SK-N-SH (cell line): Measurements from ENCODE around the gene ABRACL. TPM values are rescaled to one million over a fixed set of nuclear protein-coding genes. Genes with fewer than 3 reads are reported as not detected.

Experiments
- CTCF ChIA-PET: fragments of 300-600, 350-600 bp; formaldehyde crosslinking; extraction: SDS; loops from one replicate; lab custom pipeline; 2021; lab: Yijun Ruan, JAX
- POLR2A ChIA-PET: fragments of 350-600 bp; sonication (Branson Sonifier 250); formaldehyde crosslinking; extraction: SDS; loops from one replicate; lab custom pipeline; 2020; ENCODE audit warnings: antibody characterized with exemption, inconsistent platforms; lab: Yijun Ruan, JAX
- DNase-seq: peaks from one replicate; pipeline ENCODE4 v3.0.0; 2012
- H2AFZ ChIP-seq: fragments of 200-600 bp; sonication (generic); 2 replicates; pipeline ENCODE4 v1.8.1; 2016; ENCODE audit warnings: antibody characterized with exemption, mild to moderate bottlenecking, low read depth
- H3F3A ChIP-seq: fragments of 200-600 bp; sonication (generic); replicated peaks from 2 replicates; pipeline ENCODE3; 2016; ENCODE audit warnings: antibody characterized with exemption, mild to moderate bottlenecking; ENCODE audit not compliant: insufficient read depth
- H3K27ac ChIP-seq, 2 experiments: fragments of 200-500 bp in 1 of 2; fragments of 200-600 bp in 1 of 2; sonication (Bioruptor generic) in 1 of 2; sonication (generic), shearing (Covaris generic) in 1 of 2; 2 replicates each; pipeline versions ENCODE4 v1.5.1 to v1.6.1; 2014 to 2016; ENCODE audit warnings: low read depth in 2 of 2, inconsistent platforms in 1 of 2, low read length in 1 of 2, mild to moderate bottlenecking in 1 of 2, mixed read lengths in 1 of 2
- H3K27me3 ChIP-seq: fragments of 200-600 bp; sonication (generic), shearing (Covaris generic); 2 replicates; pipeline ENCODE4 v1.6.1; 2016; ENCODE audit warnings: mixed run types; ENCODE audit not compliant: insufficient read depth
- H3K36me3 ChIP-seq, 2 experiments: fragments of 200-500 bp in 1 of 2; fragments of 200-600 bp in 1 of 2; sonication (Bioruptor generic) in 1 of 2; sonication (generic) in 1 of 2; replicated peaks in 1 of 2; 2 replicates each; pipeline versions ENCODE3 to v1.5.1; 2014 to 2016; ENCODE audit warnings: low read length in 1 of 2, mild to moderate bottlenecking in 1 of 2; ENCODE audit not compliant: insufficient read depth in 2 of 2, control insufficient read depth in 1 of 2
- H3K4me1 ChIP-seq, 2 experiments: fragments of 200-500 bp in 1 of 2; fragments of 200-600 bp in 1 of 2; sonication (Bioruptor generic) in 1 of 2; sonication (generic), shearing (Covaris generic) in 1 of 2; 2 replicates each; pipeline versions ENCODE4 v1.5.1 to v1.6.1; 2014 to 2016; ENCODE audit warnings: low read depth in 1 of 2, low read length in 1 of 2, mixed run types in 1 of 2; ENCODE audit not compliant: insufficient read depth in 2 of 2, control insufficient read depth in 1 of 2
- H3K4me2 ChIP-seq: fragments of 200-600 bp; sonication (generic), shearing (Covaris generic); 2 replicates; pipeline ENCODE4 v1.6.1; 2017; ENCODE audit warnings: mixed run types
- H3K4me3 ChIP-seq, 2 experiments: fragments of 200-500 bp in 1 of 2; fragments of 200-600 bp in 1 of 2; sonication (Bioruptor generic) in 1 of 2; sonication (generic), shearing (Covaris generic) in 1 of 2; 2 replicates each; pipeline versions ENCODE4 v1.5.1 to v1.8.1; 2014 to 2016; ENCODE audit warnings: low read depth in 2 of 2, inconsistent platforms in 1 of 2, low read length in 1 of 2, mild to moderate bottlenecking in 1 of 2, mixed read lengths in 1 of 2, moderate library complexity in 1 of 2
- H3K79me2 ChIP-seq: fragments of 200-600 bp; sonication (generic); 2 replicates; pipeline ENCODE4 v1.8.1; 2017; ENCODE audit warnings: mild to moderate bottlenecking; ENCODE audit not compliant: insufficient read depth
- H3K9ac ChIP-seq: fragments of 200-600 bp; sonication (generic); 2 replicates; pipeline ENCODE4 v1.6.1; 2017; ENCODE audit warnings: mixed run types
- H3K9me2 ChIP-seq: fragments of 200-600 bp; sonication (generic); 2 replicates; pipeline ENCODE4 v1.6.1; 2017; ENCODE audit warnings: mixed run types
- H3K9me3 ChIP-seq: fragments of 200-600 bp; sonication (generic); 2 replicates; pipeline ENCODE4 v1.6.1; 2017; ENCODE audit warnings: mixed run types, mild to moderate bottlenecking, moderate library complexity
- H4K20me1 ChIP-seq: fragments of 200-600 bp; sonication (generic); 2 replicates; pipeline ENCODE4 v1.6.1; 2017; ENCODE audit warnings: mild to moderate bottlenecking, mixed run types; ENCODE audit not compliant: insufficient read depth
- ELF1 ChIP-seq: IDR thresholded peaks from 2 replicates; pipeline ENCODE4 v1.4.0; 2012
- EZH2phosphoT487 ChIP-seq: fragments of 200-600 bp; sonication (generic); IDR thresholded peaks from 2 replicates; pipeline ENCODE4 v1.6.1; 2017; ENCODE audit warnings: low read depth, mixed run types, mild to moderate bottlenecking, antibody characterized with exemption, moderate library complexity, borderline replicate concordance
- GABPA ChIP-seq: IDR thresholded peaks from 2 replicates; pipeline ENCODE4 v1.4.0; 2012; ENCODE audit warnings: low read depth, mild to moderate bottlenecking
- MXI1 ChIP-seq: IDR thresholded peaks from 2 replicates; pipeline ENCODE4 v1.6.1; 2012; ENCODE audit warnings: mild to moderate bottlenecking, low read depth, low read length, improper control_type of control experiment
- NFIC ChIP-seq: IDR thresholded peaks from 2 replicates; pipeline ENCODE4 v1.4.0; 2012; ENCODE audit warnings: borderline replicate concordance
- POLR2AphosphoS5 ChIP-seq: IDR thresholded peaks from 2 replicates; pipeline ENCODE4 v1.6.1; 2012; ENCODE audit warnings: low read depth, low read length
- RXRA ChIP-seq: IDR thresholded peaks from 2 replicates; pipeline ENCODE4 v1.4.0; 2012; ENCODE audit warnings: low read depth, mild to moderate bottlenecking, borderline replicate concordance
- TCF12 ChIP-seq: IDR thresholded peaks from 2 replicates; pipeline ENCODE4 v1.4.0; 2012
- TEAD4 ChIP-seq: IDR thresholded peaks from 2 replicates; pipeline ENCODE4 v1.4.0; 2012; ENCODE audit warnings: mild to moderate bottlenecking, borderline replicate concordance; ENCODE audit not compliant: insufficient read depth
- WGBS: methylation state at CpG from one replicate; pipeline ENCODE4 v1.1.6; 2017; ENCODE audit warnings: low lambda C conversion rate; 5-methylcytosine and 5-hydroxymethylcytosine counted together
- polyA plus RNA-seq, 3 experiments: library from polyadenylated mRNA; depleted of rRNA; stranded (reverse); fragments of >200 nt; gene quantifications; 2 replicates each; pipeline ENCODE4 v1.2.3, GENCODE V29; 2012
- TF ChIP-seq, protein P1 (sequence below): IDR thresholded peaks from 2 replicates; pipeline ENCODE4; 2012
- TF ChIP-seq, protein P2 (sequence below): IDR thresholded peaks from 2 replicates; pipeline ENCODE4 v1.4.0; 2012; ENCODE audit warnings: low read depth, borderline replicate concordance
- TF ChIP-seq, protein P3 (sequence below): fragments of 150-350 bp; IDR thresholded peaks from 2 replicates; pipeline ENCODE4 v1.6.1; 2016; ENCODE audit warnings: mild to moderate bottlenecking, low read depth, low read length

ABRACL gene
- polyA plus RNA-seq, 1 of the 3 experiments (the other 2 are of a cell fraction): 22.9 TPM

DNA sequence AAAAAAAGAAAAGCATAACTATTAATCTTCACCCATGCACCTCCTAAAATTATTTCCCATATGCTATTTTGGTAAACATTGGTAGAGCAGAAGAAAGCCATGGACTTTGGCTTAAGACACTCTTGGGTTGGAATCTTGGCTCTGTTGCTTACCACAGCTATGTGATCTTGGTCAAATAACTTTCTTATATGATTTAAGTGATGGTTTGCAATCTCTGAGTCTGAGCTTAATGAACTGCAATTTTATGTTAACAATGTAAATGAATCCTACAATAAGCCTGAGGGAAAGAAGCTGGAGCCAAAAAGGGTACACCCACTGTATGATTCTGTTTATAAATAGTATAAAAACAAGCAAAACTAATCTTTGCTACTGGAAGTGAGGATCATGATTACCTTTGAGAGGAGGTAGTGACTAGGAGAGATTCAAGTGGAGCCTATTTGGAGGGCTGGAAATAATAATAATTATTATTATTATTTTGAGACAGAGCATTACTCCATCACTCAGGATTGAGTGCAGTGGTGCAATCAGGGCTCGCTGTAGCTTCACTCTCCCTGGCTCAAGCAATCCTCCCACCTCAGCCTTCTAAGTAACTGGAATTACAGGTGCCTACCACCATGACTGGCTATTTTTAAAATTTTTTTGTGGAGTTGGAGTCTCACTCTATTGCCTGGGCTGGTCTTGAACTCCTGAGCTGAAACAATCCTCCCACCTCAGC, 34.5 kb downstream of the ABRACL start:
- DNase-seq: no peak
- no peaks in the 10 kb centered on the region for H4K20me1 ChIP-seq
- no peaks in the 10 kb centered on the region; the same call in 1 of the 2 replicates for H3K27me3 ChIP-seq
- H3K36me3 ChIP-seq: no peaks in the 10 kb centered on the region
- no peak overlapping the region for H3K4me3 ChIP-seq
- ChIA-PET CTCF (no interaction called here), POLR2A (no interaction called here)
- peaks cover 3% of the 10 kb centered on the region for H3F3A ChIP-seq
- TF ChIP-seq, protein P1, sequence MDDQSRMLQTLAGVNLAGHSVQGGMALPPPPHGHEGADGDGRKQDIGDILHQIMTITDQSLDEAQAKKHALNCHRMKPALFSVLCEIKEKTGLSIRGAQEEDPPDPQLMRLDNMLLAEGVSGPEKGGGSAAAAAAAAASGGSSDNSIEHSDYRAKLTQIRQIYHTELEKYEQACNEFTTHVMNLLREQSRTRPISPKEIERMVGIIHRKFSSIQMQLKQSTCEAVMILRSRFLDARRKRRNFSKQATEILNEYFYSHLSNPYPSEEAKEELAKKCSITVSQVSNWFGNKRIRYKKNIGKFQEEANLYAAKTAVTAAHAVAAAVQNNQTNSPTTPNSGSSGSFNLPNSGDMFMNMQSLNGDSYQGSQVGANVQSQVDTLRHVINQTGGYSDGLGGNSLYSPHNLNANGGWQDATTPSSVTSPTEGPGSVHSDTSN: no peak
- TF ChIP-seq, protein P2, sequence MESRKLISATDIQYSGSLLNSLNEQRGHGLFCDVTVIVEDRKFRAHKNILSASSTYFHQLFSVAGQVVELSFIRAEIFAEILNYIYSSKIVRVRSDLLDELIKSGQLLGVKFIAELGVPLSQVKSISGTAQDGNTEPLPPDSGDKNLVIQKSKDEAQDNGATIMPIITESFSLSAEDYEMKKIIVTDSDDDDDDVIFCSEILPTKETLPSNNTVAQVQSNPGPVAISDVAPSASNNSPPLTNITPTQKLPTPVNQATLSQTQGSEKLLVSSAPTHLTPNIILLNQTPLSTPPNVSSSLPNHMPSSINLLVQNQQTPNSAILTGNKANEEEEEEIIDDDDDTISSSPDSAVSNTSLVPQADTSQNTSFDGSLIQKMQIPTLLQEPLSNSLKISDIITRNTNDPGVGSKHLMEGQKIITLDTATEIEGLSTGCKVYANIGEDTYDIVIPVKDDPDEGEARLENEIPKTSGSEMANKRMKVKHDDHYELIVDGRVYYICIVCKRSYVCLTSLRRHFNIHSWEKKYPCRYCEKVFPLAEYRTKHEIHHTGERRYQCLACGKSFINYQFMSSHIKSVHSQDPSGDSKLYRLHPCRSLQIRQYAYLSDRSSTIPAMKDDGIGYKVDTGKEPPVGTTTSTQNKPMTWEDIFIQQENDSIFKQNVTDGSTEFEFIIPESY: no peak
- TF ChIP-seq ELF1 (no peak), TEAD4 (no peak), EZH2phosphoT487 (no peak), TCF12 (no peak), GABPA (no peak), RXRA (no peak), POLR2AphosphoS5 (no peak), NFIC (no peak), MXI1 (no peak)
- TF ChIP-seq, protein P3, sequence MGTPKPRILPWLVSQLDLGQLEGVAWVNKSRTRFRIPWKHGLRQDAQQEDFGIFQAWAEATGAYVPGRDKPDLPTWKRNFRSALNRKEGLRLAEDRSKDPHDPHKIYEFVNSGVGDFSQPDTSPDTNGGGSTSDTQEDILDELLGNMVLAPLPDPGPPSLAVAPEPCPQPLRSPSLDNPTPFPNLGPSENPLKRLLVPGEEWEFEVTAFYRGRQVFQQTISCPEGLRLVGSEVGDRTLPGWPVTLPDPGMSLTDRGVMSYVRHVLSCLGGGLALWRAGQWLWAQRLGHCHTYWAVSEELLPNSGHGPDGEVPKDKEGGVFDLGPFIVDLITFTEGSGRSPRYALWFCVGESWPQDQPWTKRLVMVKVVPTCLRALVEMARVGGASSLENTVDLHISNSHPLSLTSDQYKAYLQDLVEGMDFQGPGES: no peak
- no peak overlapping the region for H3K9ac ChIP-seq
- no peaks in the 10 kb centered on the region for H3K9me2 ChIP-seq
- H2AFZ ChIP-seq: no peak overlapping the region
- 7% methylated on average over 1 of the region's 1 CpG for WGBS
- H3K79me2 ChIP-seq: no peaks in the 10 kb centered on the region
- no peak overlapping the region for H3K4me2 ChIP-seq
- H3K9me3 ChIP-seq: no peaks in the 10 kb centered on the region
- no peak overlapping the region for H3K27ac ChIP-seq
- no peaks in the 10 kb centered on the region for H3K4me1 ChIP-seq
